ENCODE results near the gene SPG7. TPM values are rescaled to one million over a fixed set of nuclear protein-coding genes. Genes with fewer than 3 reads are reported as not detected.

SPG7 gene
- total RNA-seq, 3 donors from 2014 or later (not counting 1 experiment from before 2014, with no cell fraction given): 142 to 195 (median 180) TPM

- peaks cover under 1% of the 10 kb centered on the region for H3K4me1 ChIP-seq (ENCODE audit: control insufficient read depth, insufficient read depth, low read length)
- H3K9me3 ChIP-seq (ENCODE audit: control insufficient read depth, insufficient read depth, low read length): no peaks in the 10 kb centered on the region
- WGBS (ENCODE audit: insufficient coverage): 97% methylated on average over 13 of the region's 13 CpGs
- ATAC-seq (no peak), DNase-seq (no peak)
- Mint-ChIP-seq H3K9me3 (no peaks in the 10 kb centered on the region), H3K4me3 (no peak overlapping the region), H3K36me3 (no peaks in the 10 kb centered on the region), H3K27ac (no peak overlapping the region), H3K4me1 (no peaks in the 10 kb centered on the region), H3K27me3 (ENCODE audit: low read depth in 2 of 2) (no peaks in the 10 kb centered on the region)
- no peak overlapping the region for H3K27ac ChIP-seq (ENCODE audit: low read length)
- no peak overlapping the region for H3K4me3 ChIP-seq (ENCODE audit: low read length)
- no peak for TF ChIP-seq CTCF (IDR thresholded peaks at IDR 0.05)
- no peaks in the 10 kb centered on the region for H3K27me3 ChIP-seq (ENCODE audit: control insufficient read depth, insufficient read depth, low read length)
- intact Hi-C loops (cut with micrococcal nuclease): no loop called here
- H3K36me3 ChIP-seq (ENCODE audit: control insufficient read depth, insufficient read depth, low read length): peaks cover 31% of the 10 kb centered on the region
Observed at GRCh38 chr16:89540557-89540956, 32.4 kb downstream of the SPG7 start.

GRCh38 chr16:89541792-89542191 lies 33.6 kb downstream of the SPG7 start:
- Histone ChIP-seq H3K4me1 (ENCODE audit: control insufficient read depth, insufficient read depth, low read length) (no peaks in the 10 kb centered on the region), H3K27me3 (ENCODE audit: control insufficient read depth, insufficient read depth, low read length) (no peaks in the 10 kb centered on the region), H3K27ac (ENCODE audit: low read length) (no peak overlapping the region), H3K4me3 (ENCODE audit: low read length) (no peak overlapping the region), H3K36me3 (ENCODE audit: control insufficient read depth, insufficient read depth, low read length) (peaks cover 37% of the 10 kb centered on the region), H3K9me3 (ENCODE audit: control insufficient read depth, insufficient read depth, low read length) (no peaks in the 10 kb centered on the region)
- no peak overlapping the region for H3K27ac Mint-ChIP-seq
- no peak overlapping the region for H3K4me3 Mint-ChIP-seq
- DNase-seq (no peak), ATAC-seq (no peak)
- WGBS (ENCODE audit: insufficient coverage): 97% methylated on average over 21 of the region's 21 CpGs
- intact Hi-C loops (cut with micrococcal nuclease): no loop called here
- TF ChIP-seq CTCF (IDR thresholded peaks at IDR 0.05): no peak
- H3K4me1 Mint-ChIP-seq: no peaks in the 10 kb centered on the region
- no peaks in the 10 kb centered on the region for H3K27me3 Mint-ChIP-seq (ENCODE audit: low read depth in 2 of 2)
- H3K9me3 Mint-ChIP-seq: no peaks in the 10 kb centered on the region
- no peaks in the 10 kb centered on the region for H3K36me3 Mint-ChIP-seq

- Mint-ChIP-seq H3K36me3 (no peaks in the 10 kb centered on the region), H3K4me3 (no peak overlapping the region), H3K9me3 (no peaks in the 10 kb centered on the region), H3K27me3 (ENCODE audit: low read depth in 2 of 2) (no peaks in the 10 kb centered on the region), H3K4me1 (no peaks in the 10 kb centered on the region), H3K27ac (no peak overlapping the region)
- TF ChIP-seq CTCF (IDR thresholded peaks at IDR 0.05): no peak
- Histone ChIP-seq H3K36me3 (ENCODE audit: control insufficient read depth, insufficient read depth, low read length) (peaks cover 36% of the 10 kb centered on the region), H3K4me1 (ENCODE audit: control insufficient read depth, insufficient read depth, low read length) (no peaks in the 10 kb centered on the region), H3K27me3 (ENCODE audit: control insufficient read depth, insufficient read depth, low read length) (no peaks in the 10 kb centered on the region), H3K27ac (ENCODE audit: low read length) (no peak overlapping the region), H3K4me3 (ENCODE audit: low read length) (no peak overlapping the region), H3K9me3 (ENCODE audit: control insufficient read depth, insufficient read depth, low read length) (no peaks in the 10 kb centered on the region)
- 97% methylated on average over 11 of the region's 11 CpGs for WGBS (ENCODE audit: insufficient coverage)
- intact Hi-C loops (cut with micrococcal nuclease): no loop called here
- no peak for ATAC-seq
- no peak for DNase-seq
Observed at GRCh38 chr16:89544113-89544512, 35.9 kb downstream of the SPG7 start.

- DNase-seq: no peak
- no peak overlapping the region for H3K27ac Mint-ChIP-seq
Observed at GRCh38 chr16:89544713-89545043, 36.5 kb downstream of the SPG7 start.

More at GRCh38 chr16:89544713-89545043, 36.5 kb downstream of the SPG7 start:
- H3K4me3 Mint-ChIP-seq: no peak overlapping the region
- intact Hi-C loops (cut with micrococcal nuclease): no loop called here
- peaks cover 36% of the 10 kb centered on the region for H3K36me3 ChIP-seq (ENCODE audit: control insufficient read depth, insufficient read depth, low read length)
- H3K27me3 Mint-ChIP-seq (ENCODE audit: low read depth in 2 of 2): no peaks in the 10 kb centered on the region
- H3K4me1 Mint-ChIP-seq: no peaks in the 10 kb centered on the region
- H3K27me3 ChIP-seq (ENCODE audit: control insufficient read depth, insufficient read depth, low read length): no peaks in the 10 kb centered on the region
- 97% methylated on average over 13 of the region's 13 CpGs for WGBS (ENCODE audit: insufficient coverage)
- H3K27ac ChIP-seq (ENCODE audit: low read length): no peak overlapping the region
- H3K4me3 ChIP-seq (ENCODE audit: low read length): no peak overlapping the region
- H3K4me1 ChIP-seq (ENCODE audit: control insufficient read depth, insufficient read depth, low read length): no peaks in the 10 kb centered on the region
- TF ChIP-seq CTCF (IDR thresholded peaks at IDR 0.05): no peak
- no peaks in the 10 kb centered on the region for H3K36me3 Mint-ChIP-seq
- no peaks in the 10 kb centered on the region for H3K9me3 ChIP-seq (ENCODE audit: control insufficient read depth, insufficient read depth, low read length)
- no peaks in the 10 kb centered on the region for H3K9me3 Mint-ChIP-seq
- no peak for ATAC-seq

Measured in natural killer cell (primary cell).